ENCODE data around the gene DHRSX.
"Not testable (repeated sequence)": the region's sequence is repeated elsewhere in the genome, so short reads cannot be mapped to it uniquely, and the experiment has no call there.

DHRSX gene

DNA sequence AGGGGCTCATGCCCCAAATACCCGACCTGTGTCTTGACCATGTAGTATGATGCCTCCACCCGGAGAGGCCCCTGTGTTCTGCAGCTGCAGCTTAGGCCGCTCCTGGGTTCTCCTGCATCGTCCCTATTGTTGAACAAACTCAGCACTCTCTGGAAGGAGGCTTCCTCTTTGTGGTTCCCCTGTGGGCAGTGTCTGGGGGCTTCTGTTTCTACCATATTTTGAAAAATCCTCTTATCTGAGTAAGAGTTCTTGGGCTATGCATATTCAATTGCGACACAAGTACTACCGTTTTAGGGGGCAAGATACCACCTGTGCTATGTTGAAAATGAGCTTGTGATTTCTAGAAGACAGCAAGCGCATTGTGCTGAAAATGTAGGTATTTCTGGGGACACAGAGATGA is 276.6 kb downstream of the DHRSX start:
- POLR2A ChIA-PET = no interaction called here
- TF ChIP-seq, protein P1, sequence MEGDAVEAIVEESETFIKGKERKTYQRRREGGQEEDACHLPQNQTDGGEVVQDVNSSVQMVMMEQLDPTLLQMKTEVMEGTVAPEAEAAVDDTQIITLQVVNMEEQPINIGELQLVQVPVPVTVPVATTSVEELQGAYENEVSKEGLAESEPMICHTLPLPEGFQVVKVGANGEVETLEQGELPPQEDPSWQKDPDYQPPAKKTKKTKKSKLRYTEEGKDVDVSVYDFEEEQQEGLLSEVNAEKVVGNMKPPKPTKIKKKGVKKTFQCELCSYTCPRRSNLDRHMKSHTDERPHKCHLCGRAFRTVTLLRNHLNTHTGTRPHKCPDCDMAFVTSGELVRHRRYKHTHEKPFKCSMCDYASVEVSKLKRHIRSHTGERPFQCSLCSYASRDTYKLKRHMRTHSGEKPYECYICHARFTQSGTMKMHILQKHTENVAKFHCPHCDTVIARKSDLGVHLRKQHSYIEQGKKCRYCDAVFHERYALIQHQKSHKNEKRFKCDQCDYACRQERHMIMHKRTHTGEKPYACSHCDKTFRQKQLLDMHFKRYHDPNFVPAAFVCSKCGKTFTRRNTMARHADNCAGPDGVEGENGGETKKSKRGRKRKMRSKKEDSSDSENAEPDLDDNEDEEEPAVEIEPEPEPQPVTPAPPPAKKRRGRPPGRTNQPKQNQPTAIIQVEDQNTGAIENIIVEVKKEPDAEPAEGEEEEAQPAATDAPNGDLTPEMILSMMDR (IDR thresholded peaks at IDR 0.05; ENCODE audit: control extremely low read depth, extremely low read depth, low read depth, missing control alignments) = no peak
- no peak for DNase-seq (ENCODE audit: extremely low spot score)
- CTCF ChIA-PET = no interaction called here

DNA sequence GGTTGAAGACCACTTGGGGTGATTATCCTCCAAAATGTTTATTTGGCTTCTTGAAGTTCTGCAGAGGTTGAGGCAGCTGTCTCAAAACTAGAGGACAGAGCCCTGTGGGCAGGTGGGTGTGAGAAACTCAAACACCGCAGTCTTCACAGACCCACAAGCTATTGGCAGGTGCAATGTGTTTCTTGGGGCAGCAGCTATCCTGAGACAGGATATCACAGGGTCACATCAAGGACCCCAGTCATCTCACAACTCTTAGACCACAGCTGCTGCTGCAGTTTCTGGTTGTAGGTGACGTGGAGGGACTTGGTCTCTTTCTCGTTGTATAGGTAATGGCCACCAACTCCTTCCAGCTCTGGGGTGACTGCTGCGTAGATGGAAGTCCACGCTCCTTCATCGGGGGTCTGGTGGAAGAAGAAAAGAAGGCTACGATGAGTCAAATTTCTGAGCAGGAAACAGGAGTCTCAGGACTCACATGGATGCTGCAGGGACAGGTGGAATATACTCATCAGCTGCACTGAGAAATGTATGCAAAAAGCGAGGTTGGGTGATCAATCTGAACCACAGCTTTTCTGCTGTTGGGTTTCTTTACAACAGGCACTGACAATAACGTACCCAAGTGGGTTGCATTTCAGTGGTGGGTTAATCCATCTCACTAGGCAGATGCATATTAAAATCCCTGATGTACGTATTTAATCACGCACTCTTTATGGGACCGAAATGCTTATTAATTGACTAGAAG is 279.8 kb downstream of the DHRSX start:
- TF ChIP-seq, protein P1 (IDR thresholded peaks at IDR 0.05; ENCODE audit: control extremely low read depth, extremely low read depth, low read depth, missing control alignments) = no peak
- CTCF ChIA-PET = no interaction called here
- DNase-seq (ENCODE audit: extremely low spot score) = no peak
- POLR2A ChIA-PET = no interaction called here

DNA sequence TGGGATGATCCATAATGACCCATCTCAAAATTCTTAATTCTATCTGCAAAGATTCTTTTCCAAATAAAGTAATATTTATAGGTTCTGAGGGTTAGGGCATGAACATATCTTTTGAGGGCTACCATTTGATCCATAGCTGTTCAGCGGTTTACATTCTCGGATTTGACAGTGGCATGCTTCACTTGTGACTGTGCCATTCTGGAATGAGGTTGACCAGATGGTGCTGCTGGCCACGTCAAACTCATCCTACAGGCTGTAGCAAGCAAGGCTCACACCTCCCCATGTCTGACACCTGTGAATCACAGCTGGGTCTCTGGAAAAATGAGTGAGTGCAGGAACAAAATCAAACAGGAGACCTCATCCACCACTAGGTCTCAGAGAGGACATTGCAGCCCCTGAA is 280.5 kb downstream of the DHRSX start:
- POLR2A ChIA-PET = no interaction called here
- DNase-seq (ENCODE audit: extremely low spot score) = no peak
- CTCF ChIA-PET = no interaction called here
- TF ChIP-seq, protein P1 (IDR thresholded peaks at IDR 0.05; ENCODE audit: control extremely low read depth, extremely low read depth, low read depth, missing control alignments) = no peak

DNA sequence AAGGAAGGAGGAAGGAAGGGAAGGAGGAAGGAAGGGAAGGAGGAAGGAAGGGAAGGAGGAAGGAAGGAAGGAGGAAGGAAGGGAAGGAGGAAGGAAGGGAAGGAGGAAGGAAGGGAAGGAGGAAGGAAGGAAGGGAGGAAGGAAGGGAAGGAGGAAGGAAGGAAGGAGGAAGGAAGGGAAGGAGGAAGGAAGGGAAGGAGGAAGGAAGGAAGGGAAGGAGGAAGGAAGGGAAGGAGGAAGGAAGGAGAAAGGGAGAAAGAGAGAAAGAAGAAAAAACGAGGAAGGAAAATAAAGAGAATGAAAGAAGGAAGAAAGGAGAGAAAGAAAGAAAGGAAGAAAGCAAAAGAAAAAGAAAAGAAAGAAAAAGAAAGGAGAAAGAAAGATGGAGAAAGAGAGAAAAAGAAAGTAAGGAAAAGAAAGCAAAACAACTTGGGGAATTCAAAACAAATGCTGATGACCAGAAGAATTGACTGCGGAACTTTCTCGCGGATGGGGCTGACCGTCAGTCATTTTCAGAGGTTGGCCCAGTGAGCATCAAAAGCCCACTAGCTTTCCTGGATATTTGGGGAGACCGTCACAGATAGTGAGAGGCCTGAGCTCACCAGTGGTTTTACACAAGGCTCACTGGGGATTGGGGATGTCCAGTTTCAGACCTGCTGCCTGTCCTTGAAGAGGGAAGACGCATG is 286.5 kb downstream of the DHRSX start:
- POLR2A ChIA-PET; CTCF ChIA-PET; DNase-seq (ENCODE audit: extremely low spot score): not testable (repeated sequence)

DNA sequence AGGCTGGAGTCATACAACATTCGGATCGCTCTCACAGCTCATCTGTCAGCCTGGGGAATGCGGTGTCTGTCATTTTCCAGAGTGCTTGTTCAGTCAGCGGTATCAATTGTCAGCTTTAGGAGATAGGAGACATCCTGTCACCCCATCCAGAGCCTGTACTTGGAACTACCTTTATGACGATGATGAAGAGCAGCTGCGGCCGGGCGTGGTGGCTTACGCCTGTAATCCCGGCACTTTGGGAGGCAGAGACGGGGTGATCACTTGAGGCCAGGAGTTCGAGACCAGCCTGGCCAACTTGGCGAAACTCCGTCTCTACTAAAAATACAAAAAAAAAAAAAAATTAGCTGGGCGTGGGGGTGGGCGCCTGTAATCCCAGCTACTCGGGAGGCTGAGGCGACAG is 289.1 kb downstream of the DHRSX start:
- POLR2A ChIA-PET; CTCF ChIA-PET; DNase-seq (ENCODE audit: extremely low spot score): not testable (repeated sequence)

DNA sequence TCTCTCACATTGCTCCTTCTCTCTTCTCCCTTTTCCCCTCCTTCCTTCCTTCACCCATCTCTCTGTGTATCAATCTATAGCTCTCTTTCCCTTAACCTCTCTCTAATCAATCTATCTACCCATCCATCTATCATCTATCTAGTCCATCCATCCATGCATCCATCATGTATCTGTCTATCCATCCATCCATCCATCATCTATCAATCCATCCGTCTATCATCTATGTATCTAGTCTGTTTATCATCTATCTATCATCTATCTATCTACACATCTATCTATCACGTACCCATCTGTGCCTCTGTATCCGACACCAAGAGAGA is 307.5 kb downstream of the DHRSX start:
- CTCF ChIA-PET = no interaction called here
- POLR2A ChIA-PET = no interaction called here

DNA sequence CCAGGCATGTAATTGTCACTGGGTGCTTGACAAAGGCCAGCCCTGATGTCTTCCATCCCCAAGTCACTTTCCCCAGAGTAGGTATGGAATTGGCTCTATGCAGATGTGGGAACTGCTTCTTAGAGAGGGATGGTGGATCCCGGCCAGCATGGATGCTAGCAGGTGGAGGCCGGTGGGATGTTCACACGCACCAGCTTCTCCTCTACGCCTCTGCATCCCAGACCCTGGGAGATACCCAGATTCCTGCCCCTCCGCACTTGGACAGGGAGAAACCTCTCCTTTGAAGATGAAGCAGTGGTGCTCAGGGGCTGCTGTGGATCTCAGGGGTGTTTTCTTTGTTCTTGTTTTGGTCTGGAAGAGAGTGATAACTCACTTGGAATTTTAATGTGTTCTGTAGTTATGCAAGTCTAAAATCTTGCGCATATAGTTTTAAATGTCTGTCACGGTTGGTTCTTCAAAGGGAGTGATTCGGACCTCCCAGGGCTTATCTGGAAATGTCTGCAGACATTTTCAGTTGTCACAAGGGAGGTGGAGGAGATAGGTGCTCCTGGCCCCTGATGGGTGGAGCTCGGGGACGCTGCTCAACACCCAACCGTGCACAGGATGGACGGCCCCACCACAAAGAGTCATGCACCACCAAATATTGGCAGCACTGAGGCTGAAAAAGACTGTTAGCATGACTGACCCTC is 308.0 kb downstream of the DHRSX start:
- ChIA-PET POLR2A (no interaction called here), CTCF (no interaction called here)
- TF ChIP-seq, protein P1 (IDR thresholded peaks at IDR 0.05; ENCODE audit: control extremely low read depth, extremely low read depth, low read depth, missing control alignments) = no peak
- DNase-seq (ENCODE audit: extremely low spot score) = no peak

More for the DNA sequence above, 307.5 kb downstream of the DHRSX start:
- DNase-seq (ENCODE audit: extremely low spot score) = no peak
- TF ChIP-seq, protein P1 (IDR thresholded peaks at IDR 0.05; ENCODE audit: control extremely low read depth, extremely low read depth, low read depth, missing control alignments) = no peak

Measured in GM10248 (cell line).